ENCODE data around the gene TRIM24.
A peak's percentile ranks its signal among the peaks of the same experiment; 100 is the strongest.

The TRIM24 gene

GRCh38 chr7:138538997-138539644 lies 79.1 kb downstream of the TRIM24 start:
- DNase-seq (ENCODE audit: low read depth), result no peak

- DNase-seq (ENCODE audit: low read depth), result no peak
Measured at GRCh38 chr7:138542183-138542582, 82.1 kb downstream of the TRIM24 start.

GRCh38 chr7:138543739-138544138 lies 83.7 kb downstream of the TRIM24 start:
- no peak for DNase-seq (ENCODE audit: low read depth)

- no peak for DNase-seq (ENCODE audit: low read depth)
Measured at GRCh38 chr7:138545123-138545522, 85.1 kb downstream of the TRIM24 start.

- no peak for DNase-seq (ENCODE audit: low read depth)
Measured at GRCh38 chr7:138546064-138546619, 86.1 kb downstream of the TRIM24 start.

GRCh38 chr7:138546829-138547228 lies 86.8 kb downstream of the TRIM24 start:
- no peak for DNase-seq (ENCODE audit: low read depth)

- no peak for DNase-seq (ENCODE audit: low read depth)
Measured at GRCh38 chr7:138549082-138549481, 89.0 kb downstream of the TRIM24 start.

- DNase-seq (ENCODE audit: low read depth), result no peak
Measured at GRCh38 chr7:138550337-138550736, 90.3 kb downstream of the TRIM24 start.

GRCh38 chr7:138551102-138551501 lies 91.0 kb downstream of the TRIM24 start:
- DNase-seq (ENCODE audit: low read depth), result no peak

- DNase-seq (ENCODE audit: low read depth), result no peak
Measured at GRCh38 chr7:138553805-138554204, 93.7 kb downstream of the TRIM24 start.

GRCh38 chr7:138554674-138555073 lies 94.6 kb downstream of the TRIM24 start:
- DNase-seq (ENCODE audit: low read depth), result no peak

GRCh38 chr7:138555684-138556083 lies 95.6 kb downstream of the TRIM24 start:
- DNase-seq (ENCODE audit: low read depth), result no peak

- DNase-seq (ENCODE audit: low read depth), result no peak
Measured at GRCh38 chr7:138556771-138557484, 96.9 kb downstream of the TRIM24 start.

- DNase-seq (ENCODE audit: low read depth), result no peak
Measured at GRCh38 chr7:138559448-138559847, 99.4 kb downstream of the TRIM24 start.

- DNase-seq (ENCODE audit: low read depth), result no peak
Measured at GRCh38 chr7:138563808-138564207, 103.7 kb downstream of the TRIM24 start.

- peak; percentile 14 for DNase-seq (ENCODE audit: low read depth)
Measured at GRCh38 chr7:138564365-138564764, 104.3 kb downstream of the TRIM24 start.

GRCh38 chr7:138565071-138565450 lies 105.0 kb downstream of the TRIM24 start:
- no peak for DNase-seq (ENCODE audit: low read depth)

- peak; percentile 44 for DNase-seq (ENCODE audit: low read depth)
Measured at GRCh38 chr7:138565451-138566114, 105.5 kb downstream of the TRIM24 start.

- no peak for DNase-seq (ENCODE audit: low read depth)
Measured at GRCh38 chr7:138568655-138569054, 108.6 kb downstream of the TRIM24 start.

- no peak for DNase-seq (ENCODE audit: low read depth)
Measured at GRCh38 chr7:138569418-138569817, 109.4 kb downstream of the TRIM24 start.

- no peak for DNase-seq (ENCODE audit: low read depth)
Measured at GRCh38 chr7:138570715-138571114, 110.7 kb downstream of the TRIM24 start.

- DNase-seq (ENCODE audit: low read depth), result no peak
Measured at GRCh38 chr7:138573741-138574140, 113.7 kb downstream of the TRIM24 start.

GRCh38 chr7:138575897-138576428 lies 115.9 kb downstream of the TRIM24 start:
- DNase-seq (ENCODE audit: low read depth), result no peak

Data from non-pigmented ciliary epithelial cell (primary cell).